K562 (cell line): ENCODE measurements around the gene KCNMB4. TPM values are rescaled to one million over a fixed set of nuclear protein-coding genes. Genes with fewer than 3 reads are reported as not detected.

Experiments used
- DMBX1 ChIP-seq: fragments of 250-450 bp; sonication (Bioruptor Pico); IDR thresholded peaks from 2 replicates; pipeline ENCODE4 v1.8.0; 2022; ENCODE audit warnings: inconsistent platforms, mild to moderate bottlenecking, moderate library complexity, borderline replicate concordance
- EP300 ChIP-seq: IDR thresholded peaks from 2 replicates; pipeline ENCODE4 v1.6.1; 2012; ENCODE audit warnings: low read length, improper control_type of control experiment
- EP400 ChIP-seq: fragments of 450-650 bp; IDR thresholded peaks from 2 replicates; pipeline ENCODE4 v1.6.1; 2017; ENCODE audit warnings: antibody characterized with exemption, mild to moderate bottlenecking, moderate library complexity
- HEY1 ChIP-seq: fragments of 250-450 bp; sonication (Bioruptor Pico); IDR thresholded peaks from 2 replicates; pipeline ENCODE4 v1.5.0; 2020; ENCODE audit warnings: mild to moderate bottlenecking, moderate library complexity, borderline replicate concordance
- NONO ChIP-seq, 2 experiments: fragments of 200-400 bp in 1 of 2; fragments of 450-650 bp in 1 of 2; formaldehyde crosslinking in 1 of 2; IDR thresholded peaks; 2 replicates each; pipeline ENCODE4 v1.6.1; 2017; ENCODE audit warnings: low read depth in 2 of 2, mild to moderate bottlenecking in 2 of 2, moderate library complexity in 2 of 2, low read length in 1 of 2
- NR3C1 ChIP-seq: sonication (generic); formaldehyde crosslinking; IDR thresholded peaks from 2 replicates; pipeline ENCODE4 v1.8.1; 2022; ENCODE audit warnings: missing genetic modification reagents
- PHF21A ChIP-seq: fragments of 450-650 bp; IDR thresholded peaks from 2 replicates; pipeline ENCODE4 v1.6.1; 2017; ENCODE audit warnings: low read depth, borderline replicate concordance
- PRPF4 ChIP-seq: fragments of 200-400 bp; formaldehyde crosslinking; IDR thresholded peaks from one replicate; pipeline ENCODE4 v1.6.1; 2017; ENCODE audit warnings: low read length, low read depth, mild to moderate bottlenecking; ENCODE audit not compliant: insufficient read depth, poor library complexity, severe bottlenecking
- RERE ChIP-seq: sonication (generic); formaldehyde crosslinking; IDR thresholded peaks from 2 replicates; pipeline ENCODE4 v1.8.0; 2023; ENCODE audit warnings: missing genetic modification reagents, mild to moderate bottlenecking, borderline replicate concordance
- SIRT6 ChIP-seq: IDR thresholded peaks from one replicate; pipeline ENCODE4 v1.6.1; 2012; ENCODE audit warnings: low read depth, mild to moderate bottlenecking, control low read depth, inconsistent platforms, low read length, moderate library complexity
- ZFP1 ChIP-seq: fragments of 450-650 bp; formaldehyde crosslinking; IDR thresholded peaks from 2 replicates; pipeline ENCODE4 v1.4.0; 2020; ENCODE audit warnings: mild to moderate bottlenecking, mixed read lengths
- polyA plus RNA-seq, 8 experiments: library from polyadenylated mRNA; depleted of rRNA in 4 of 8; stranded (reverse) in 5 of 8; unstranded in 3 of 8; fragments of >200 nt; fragmentation: Nextera tagmentation in 2 of 8; fragmentation: Illumina TruSeq in 1 of 8; extraction: Ambion mirVana in 2 of 8; extraction: Trizol in 1 of 8; gene quantifications; 2 replicates each; pipeline versions ENCODE4 v1.2.1 to v1.2.3, GENCODE V29; 2011 to 2014; ENCODE audit warnings: inconsistent platforms in 1 of 8, missing spikeins in 1 of 8
- total RNA-seq, 7 experiments: library from RNA; depleted of rRNA in 6 of 7; stranded (reverse); fragments of >200 nt in 6 of 7; fragmentation: Illumina TruSeq in 2 of 7; extraction: Trizol in 2 of 7; gene quantifications; 2 replicates each; pipeline versions ENCODE4 v1.2.1 to v1.2.3, GENCODE V29; 2011 to 2021; ENCODE audit warnings: low replicate concordance in 1 of 7
- TF ChIP-seq, protein P1 (sequence below), 2 experiments: fragments of 450-650 bp in 1 of 2; IDR thresholded peaks; 2 replicates each; pipeline ENCODE4 v1.6.1; 2011 to 2017; ENCODE audit warnings: low read depth in 2 of 2, antibody characterized with exemption in 1 of 2, borderline replicate concordance in 1 of 2, low read length in 1 of 2, mild to moderate bottlenecking in 1 of 2, mixed read lengths in 1 of 2; ENCODE audit not compliant: control insufficient read depth in 1 of 2
- TF ChIP-seq, protein P2 (sequence below), 2 experiments: fragments of 450-650 bp; IDR thresholded peaks; 2 replicates each; pipeline ENCODE4 v1.6.1; 2018; ENCODE audit warnings: mild to moderate bottlenecking in 2 of 2, low read depth in 1 of 2; ENCODE audit not compliant: partially characterized antibody in 2 of 2

Gene KCNMB4
- total and polyA plus RNA-seq, 9 of the 15 experiments (the other 6 are each of a cell fraction or from before 2014, with no cell fraction given) = 0.01 to 0.14 (median 0.06) TPM; not detected in 1

DNA sequence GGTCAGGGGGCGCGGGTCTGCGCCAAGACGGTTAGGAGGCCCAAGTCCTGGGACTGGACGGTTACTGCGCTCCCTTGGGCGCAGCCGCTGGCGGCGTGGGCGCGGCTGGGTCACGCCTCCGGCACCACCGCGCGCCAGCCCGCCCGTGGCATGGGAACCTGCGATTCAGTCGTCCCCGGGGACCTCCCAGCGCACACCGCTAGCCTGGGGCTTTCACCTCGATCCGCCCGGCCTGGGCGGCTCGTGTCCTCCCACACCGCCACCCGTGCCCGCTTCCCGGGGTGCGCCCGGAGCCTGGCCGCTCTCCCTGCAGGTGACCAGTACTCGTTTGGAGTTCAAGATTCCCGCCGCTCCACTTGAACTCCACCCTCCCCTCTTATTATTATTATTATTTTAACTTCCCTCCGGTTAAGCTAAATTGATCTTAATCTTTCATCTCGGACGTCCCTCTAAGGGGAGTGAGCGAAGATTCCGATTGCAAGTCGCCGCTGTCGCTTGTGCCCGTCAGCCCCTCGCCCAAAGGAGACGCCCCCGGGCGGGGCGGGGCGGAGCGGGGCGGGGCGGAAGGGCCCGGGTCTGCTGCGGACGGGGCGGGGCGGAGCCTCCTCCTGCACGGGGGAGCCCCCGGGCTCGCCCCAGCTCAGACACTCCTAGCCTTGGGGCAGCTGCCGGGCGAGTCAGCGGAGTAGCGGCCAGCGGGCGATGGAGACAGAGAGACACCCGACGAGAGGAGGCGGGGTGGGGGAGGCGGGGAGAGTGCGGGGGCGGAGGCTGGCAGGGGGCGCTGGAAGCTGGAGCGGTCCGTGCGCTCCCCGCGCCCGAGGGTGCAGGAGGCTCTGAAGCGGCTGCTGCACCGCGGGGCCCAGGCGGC is at the start of gene KCNMB4 (continued):
- TF ChIP-seq RERE (CRISPR knock-in tag) (no peak), HEY1 (CRISPR knock-in tag) (no peak), EP400 (no peak), EP300 (no peak), SIRT6 (no peak), PRPF4 (no peak), ZFP1 (CRISPR knock-in tag) (no peak), PHF21A (no peak), NR3C1 (no peak), NONO (IDR thresholded peaks at IDR 0.05; ENCODE audit: low read depth in 2 of 2, low read length in 1 of 2) (no peak), DMBX1 (CRISPR knock-in tag) (no peak)
- TF ChIP-seq, protein P1, sequence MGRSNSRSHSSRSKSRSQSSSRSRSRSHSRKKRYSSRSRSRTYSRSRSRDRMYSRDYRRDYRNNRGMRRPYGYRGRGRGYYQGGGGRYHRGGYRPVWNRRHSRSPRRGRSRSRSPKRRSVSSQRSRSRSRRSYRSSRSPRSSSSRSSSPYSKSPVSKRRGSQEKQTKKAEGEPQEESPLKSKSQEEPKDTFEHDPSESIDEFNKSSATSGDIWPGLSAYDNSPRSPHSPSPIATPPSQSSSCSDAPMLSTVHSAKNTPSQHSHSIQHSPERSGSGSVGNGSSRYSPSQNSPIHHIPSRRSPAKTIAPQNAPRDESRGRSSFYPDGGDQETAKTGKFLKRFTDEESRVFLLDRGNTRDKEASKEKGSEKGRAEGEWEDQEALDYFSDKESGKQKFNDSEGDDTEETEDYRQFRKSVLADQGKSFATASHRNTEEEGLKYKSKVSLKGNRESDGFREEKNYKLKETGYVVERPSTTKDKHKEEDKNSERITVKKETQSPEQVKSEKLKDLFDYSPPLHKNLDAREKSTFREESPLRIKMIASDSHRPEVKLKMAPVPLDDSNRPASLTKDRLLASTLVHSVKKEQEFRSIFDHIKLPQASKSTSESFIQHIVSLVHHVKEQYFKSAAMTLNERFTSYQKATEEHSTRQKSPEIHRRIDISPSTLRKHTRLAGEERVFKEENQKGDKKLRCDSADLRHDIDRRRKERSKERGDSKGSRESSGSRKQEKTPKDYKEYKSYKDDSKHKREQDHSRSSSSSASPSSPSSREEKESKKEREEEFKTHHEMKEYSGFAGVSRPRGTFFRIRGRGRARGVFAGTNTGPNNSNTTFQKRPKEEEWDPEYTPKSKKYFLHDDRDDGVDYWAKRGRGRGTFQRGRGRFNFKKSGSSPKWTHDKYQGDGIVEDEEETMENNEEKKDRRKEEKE (IDR thresholded peaks at IDR 0.05; ENCODE audit: borderline replicate concordance in 1 of 2, control insufficient read depth in 1 of 2, low read depth in 2 of 2, low read length in 1 of 2) = no peak
- TF ChIP-seq, protein P2, sequence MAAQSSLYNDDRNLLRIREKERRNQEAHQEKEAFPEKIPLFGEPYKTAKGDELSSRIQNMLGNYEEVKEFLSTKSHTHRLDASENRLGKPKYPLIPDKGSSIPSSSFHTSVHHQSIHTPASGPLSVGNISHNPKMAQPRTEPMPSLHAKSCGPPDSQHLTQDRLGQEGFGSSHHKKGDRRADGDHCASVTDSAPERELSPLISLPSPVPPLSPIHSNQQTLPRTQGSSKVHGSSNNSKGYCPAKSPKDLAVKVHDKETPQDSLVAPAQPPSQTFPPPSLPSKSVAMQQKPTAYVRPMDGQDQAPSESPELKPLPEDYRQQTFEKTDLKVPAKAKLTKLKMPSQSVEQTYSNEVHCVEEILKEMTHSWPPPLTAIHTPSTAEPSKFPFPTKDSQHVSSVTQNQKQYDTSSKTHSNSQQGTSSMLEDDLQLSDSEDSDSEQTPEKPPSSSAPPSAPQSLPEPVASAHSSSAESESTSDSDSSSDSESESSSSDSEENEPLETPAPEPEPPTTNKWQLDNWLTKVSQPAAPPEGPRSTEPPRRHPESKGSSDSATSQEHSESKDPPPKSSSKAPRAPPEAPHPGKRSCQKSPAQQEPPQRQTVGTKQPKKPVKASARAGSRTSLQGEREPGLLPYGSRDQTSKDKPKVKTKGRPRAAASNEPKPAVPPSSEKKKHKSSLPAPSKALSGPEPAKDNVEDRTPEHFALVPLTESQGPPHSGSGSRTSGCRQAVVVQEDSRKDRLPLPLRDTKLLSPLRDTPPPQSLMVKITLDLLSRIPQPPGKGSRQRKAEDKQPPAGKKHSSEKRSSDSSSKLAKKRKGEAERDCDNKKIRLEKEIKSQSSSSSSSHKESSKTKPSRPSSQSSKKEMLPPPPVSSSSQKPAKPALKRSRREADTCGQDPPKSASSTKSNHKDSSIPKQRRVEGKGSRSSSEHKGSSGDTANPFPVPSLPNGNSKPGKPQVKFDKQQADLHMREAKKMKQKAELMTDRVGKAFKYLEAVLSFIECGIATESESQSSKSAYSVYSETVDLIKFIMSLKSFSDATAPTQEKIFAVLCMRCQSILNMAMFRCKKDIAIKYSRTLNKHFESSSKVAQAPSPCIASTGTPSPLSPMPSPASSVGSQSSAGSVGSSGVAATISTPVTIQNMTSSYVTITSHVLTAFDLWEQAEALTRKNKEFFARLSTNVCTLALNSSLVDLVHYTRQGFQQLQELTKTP (IDR thresholded peaks at IDR 0.05; ENCODE audit: low read depth in 1 of 2, partially characterized antibody in 2 of 2) = no peak
